GM21367 (cell line): ENCODE results near the gene IKBKG.
"Not testable (repeated sequence)": the region's sequence is repeated elsewhere in the genome, so short reads cannot be mapped to it uniquely, and the experiment has no call there.

ENCODE experiments used
- ATAC-seq: cut with Tn5 transposase; IDR thresholded peaks from one replicate; pipeline ENCODE4 v1.9.1; 2021; ENCODE audit not compliant: unreplicated experiment

Gene IKBKG, protein sequence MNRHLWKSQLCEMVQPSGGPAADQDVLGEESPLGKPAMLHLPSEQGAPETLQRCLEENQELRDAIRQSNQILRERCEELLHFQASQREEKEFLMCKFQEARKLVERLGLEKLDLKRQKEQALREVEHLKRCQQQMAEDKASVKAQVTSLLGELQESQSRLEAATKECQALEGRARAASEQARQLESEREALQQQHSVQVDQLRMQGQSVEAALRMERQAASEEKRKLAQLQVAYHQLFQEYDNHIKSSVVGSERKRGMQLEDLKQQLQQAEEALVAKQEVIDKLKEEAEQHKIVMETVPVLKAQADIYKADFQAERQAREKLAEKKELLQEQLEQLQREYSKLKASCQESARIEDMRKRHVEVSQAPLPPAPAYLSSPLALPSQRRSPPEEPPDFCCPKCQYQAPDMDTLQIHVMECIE

DNA sequence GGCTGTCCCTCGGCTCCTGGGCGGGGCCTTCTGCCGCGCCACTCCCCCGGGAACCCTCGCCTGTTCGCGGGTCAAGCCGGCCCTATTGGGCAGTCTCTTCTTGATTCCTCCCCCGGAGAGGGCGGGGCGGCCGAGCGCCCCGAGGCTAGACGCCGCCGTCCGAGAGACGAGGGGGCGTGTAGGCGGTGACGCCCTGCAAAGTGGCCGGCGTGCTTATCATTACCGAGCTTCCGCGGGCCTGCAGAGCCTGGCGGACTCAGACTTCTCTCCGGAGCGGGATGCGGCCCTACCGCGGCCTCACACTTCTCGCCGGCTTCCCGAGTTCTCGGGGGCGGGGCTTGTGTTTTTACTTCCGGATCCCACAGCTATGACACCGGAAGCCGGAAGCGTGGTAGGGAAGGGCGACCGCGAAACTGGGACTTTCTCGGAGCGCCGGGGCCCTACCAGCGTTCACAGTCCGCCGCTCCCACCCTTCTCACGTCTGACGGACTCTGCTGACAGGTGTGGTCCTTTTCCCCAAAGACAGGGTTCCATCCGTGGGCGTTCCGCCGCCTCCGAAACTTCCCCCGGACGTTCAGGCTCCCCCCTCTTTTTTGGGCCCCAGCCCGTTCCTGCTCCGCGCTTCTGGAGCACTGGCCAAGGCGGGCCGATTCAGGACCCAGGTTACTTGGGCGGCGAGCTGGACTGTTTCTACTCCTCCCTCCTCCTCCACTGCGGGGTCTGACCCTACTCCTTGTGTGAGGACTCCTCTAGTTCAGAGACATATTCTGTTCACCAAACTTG lies at the start of gene IKBKG:
TSS of gene IKBKG (plus strand) at position 376 of the 783 bp plus-strand sequence. CDS start 4,383 bp downstream, outside the sequence.
- peak; percentile 70 for ATAC-seq

DNA sequence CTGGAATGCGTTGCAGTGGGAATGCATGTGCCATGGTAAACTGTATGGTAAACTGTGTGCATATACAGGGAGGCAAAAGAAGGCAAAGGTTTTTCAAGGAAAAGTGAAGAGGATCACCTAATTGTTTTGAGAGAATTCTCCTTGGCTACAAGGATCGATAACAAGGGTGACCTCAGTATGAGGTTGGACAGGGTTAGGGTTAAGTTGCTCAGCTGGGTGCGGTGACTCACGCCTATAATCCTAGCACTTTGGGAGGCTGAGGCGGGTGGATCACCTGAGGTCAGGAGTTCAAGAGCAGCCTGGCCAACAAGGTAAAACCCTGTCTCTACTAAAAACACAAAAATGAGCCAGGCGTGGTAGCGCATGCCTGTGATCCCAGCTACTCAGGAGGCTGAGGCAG lies 46.0 kb upstream of the IKBKG start:
- not testable (repeated sequence) for ATAC-seq

DNA sequence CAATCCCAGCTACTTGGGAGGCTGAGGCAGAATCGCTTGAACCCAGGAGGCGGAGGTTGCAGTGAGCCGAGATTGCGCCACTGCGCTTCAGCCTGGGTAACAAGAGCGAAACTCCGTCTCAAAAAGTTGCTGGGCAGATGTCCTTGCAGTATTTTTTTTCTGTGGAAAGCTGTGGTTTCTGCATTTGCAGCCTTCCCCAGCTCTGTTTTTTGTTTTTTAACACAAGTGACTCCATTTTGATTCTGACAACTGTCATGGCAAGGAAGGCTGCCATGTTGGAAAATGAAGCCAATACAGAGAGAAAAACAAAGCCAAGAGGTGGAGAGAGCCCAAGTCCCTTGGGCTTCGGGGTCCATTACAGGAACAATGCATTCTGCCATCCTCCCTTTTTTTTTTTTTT lies 45.3 kb upstream of the IKBKG start:
- ATAC-seq: no peak

DNA sequence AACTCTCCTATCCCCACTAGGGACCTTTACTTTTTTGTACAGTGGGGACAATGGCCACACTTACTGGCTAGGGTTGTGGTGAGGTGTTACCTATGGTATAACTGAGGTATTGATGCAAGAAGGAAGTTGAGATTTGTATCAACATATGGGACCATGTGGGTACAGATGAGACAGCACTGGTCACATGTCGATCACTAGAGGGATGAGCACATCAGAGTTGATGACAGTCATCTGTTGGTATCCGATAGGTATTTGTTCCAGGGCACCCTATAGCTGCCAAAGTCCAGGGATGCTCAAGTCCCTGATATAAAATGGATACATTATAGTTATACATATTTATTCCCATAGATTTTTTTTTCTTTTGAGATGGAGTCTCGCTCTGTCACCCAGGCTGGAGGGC lies 44.4 kb upstream of the IKBKG start:
- ATAC-seq: no peak

DNA sequence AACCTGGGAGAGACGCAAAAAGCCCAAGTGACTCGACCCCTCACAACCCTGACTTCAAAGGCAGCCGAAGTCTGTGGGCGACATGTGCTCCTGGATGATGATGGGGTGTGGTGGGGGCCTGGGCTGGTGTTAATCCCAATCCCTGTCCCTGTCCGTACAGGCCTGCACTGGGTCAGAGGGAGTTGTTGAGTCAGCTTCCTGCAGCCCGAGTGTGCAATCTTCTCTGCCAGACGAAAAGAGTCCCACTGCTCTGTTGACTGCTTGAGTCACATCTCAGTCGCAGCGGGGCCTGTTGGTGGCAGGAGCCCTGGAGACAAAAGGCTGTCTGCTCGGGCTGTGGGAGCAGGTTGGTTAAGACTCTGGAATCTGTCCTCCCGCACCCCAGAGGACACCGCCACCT lies 41.7 kb upstream of the IKBKG start:
- ATAC-seq: no peak

DNA sequence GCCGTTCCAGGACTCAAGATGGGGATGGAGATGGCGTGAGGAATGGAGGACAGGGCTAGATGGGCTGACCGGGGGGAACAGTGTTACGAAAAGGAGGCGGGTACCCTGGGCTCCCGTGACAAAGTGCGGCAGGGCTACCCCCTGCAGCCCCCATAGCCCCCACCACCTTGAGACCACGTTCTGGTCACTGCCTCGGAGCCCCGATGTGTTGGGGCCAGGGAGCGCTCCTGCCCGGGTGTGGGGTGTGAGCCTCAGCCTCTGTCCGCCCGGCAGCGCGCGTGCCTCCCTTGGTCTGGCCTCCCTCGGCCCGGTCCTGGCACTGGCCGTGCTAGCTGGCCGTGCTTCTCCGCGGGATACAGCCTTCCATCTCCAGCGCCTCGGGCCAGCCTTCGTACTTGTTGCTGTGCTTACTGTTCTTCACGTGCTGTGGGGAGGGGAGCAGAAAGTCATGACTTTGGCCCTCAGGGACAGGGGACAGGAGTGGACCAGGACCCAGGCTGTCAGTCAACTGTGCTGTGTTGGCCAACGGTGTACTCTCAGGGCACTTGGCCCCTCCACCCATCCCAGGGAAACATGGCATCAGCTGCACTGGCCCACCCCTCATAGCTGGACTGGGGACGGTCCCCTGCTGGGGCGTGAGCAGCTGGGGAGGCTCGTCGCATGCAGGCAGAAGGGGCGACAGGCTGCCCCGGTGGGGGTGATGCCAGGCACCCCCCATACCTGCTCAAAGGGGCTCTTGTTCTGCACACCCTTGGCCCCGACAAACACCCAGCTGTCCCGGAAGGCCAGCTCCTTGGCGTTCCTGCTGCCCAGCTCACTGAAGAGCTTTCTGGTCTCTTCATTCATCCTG lies 40.7 kb upstream of the IKBKG start:
- no peak for ATAC-seq

DNA sequence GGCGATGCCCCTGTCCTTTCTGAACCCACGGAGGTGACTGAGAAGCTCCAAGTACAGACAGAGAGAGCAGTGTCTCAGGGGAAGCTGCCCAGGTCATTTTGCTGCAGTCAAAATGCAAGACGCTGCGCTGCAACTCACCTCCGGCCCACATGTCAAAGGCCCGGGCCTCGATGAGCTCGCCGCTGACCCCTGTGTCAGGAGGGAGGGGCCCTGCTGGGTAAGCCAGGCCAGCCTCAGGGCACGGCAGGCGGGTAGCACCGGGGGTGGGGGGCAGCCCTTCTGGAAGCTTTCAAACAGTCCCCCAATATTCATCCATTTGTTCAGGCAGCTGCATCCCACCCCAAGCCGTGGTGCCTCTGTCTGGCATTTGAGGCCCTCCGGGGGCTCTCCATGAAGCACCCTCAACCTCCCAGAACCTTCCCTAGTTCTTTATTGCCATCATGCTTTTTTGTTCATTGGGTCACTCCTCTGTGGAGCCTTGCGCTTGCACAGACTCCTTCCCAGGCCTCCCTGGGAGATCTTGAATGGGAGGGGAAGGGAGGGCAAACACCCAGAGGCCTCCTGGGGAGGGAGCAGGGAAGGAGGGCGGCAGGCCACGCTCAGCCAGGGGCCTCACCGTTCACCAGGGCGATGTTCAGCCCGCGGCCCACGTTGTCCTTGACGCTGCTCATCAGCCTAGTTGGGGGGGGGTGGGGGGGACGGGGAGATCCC lies 39.6 kb upstream of the IKBKG start:
- ATAC-seq: no peak

DNA sequence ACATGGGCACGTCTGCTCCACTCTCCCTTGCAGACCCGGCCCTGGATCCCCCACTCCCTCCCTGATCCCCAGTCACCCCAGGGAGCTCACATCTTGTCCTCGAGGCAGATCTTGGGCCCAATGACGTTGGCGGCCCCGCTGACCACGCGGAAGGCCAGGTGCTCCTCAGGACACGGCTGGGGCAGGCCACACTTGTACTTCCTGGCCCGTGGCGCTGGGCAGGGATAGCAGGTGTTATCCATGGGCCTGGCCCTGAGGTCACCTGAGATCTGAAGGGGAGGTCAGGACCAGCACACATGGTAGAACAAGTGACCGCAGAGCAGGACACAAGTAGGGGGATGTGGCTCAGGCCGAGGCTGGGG lies 39.1 kb upstream of the IKBKG start:
- ATAC-seq: no peak

DNA sequence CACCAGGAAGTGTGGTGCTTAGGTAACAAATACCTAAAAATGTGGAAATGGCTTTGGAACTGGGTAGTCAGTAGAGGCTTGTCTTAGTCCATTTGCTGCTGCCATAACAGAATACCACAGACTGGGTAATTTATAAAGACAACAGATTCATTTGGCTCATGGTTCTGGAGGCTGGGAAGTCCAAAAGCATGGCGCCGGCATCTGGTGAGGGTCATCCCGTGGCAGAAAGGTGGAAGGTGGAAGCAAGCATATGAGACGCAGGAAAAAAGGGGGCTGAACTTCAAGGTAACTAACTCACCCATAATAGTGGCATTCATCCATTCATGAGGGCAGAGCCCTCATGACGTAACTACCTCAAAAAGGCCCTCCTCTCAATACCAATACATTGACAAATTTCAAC lies 38.0 kb upstream of the IKBKG start:
- ATAC-seq: no peak

DNA sequence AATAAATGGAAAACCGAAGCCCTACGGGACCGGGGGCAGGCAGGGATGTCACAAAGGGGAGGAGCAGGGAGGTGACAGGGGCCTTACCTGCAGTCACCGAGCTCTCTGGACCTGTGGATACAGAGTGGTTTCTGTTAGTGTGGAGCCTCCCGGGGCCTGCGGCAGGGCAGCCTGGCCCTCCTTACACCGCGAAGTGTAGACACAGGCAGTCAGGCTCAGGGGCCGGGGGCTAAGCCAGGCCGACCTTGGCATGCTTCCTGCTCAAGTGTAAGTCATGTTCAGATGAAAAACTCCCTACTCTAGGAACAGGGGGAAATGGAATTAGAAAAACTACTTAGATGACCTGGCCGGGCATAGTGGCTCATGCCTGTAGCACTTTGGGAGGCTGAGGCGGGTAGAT lies 35.7 kb upstream of the IKBKG start:
- no peak for ATAC-seq

DNA sequence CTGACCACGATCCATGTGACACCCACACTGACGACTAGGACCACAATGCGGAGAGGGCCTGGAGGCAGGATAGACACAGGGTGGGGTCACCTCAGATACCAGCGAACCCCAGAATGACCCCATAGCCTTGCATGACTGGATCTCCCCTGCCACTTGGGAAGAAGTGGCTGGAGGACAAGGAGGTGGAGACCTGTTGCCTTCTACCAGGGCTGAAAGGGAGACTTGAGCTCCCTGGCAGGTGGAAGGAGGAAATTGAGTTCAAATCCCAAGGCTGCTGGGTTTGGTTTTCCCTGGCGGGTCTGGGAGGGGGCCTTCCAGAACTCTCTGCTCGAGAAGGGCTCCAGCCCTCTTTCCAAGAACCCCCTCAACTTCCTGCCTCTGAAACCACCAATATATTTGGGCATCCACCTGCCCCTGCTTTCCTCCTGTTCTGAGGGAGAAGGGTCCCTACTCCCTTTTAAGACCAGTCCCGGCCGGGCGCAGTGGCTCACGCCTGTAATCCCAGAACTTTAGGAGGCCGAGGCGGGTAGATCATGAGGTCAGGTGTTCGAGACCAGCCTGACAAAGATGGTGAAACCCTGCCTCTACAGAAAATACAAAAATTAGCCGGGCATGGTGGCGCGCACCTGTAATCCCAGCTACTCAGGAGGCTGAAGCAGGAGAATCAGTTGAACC lies 34.4 kb upstream of the IKBKG start:
- no peak for ATAC-seq

DNA sequence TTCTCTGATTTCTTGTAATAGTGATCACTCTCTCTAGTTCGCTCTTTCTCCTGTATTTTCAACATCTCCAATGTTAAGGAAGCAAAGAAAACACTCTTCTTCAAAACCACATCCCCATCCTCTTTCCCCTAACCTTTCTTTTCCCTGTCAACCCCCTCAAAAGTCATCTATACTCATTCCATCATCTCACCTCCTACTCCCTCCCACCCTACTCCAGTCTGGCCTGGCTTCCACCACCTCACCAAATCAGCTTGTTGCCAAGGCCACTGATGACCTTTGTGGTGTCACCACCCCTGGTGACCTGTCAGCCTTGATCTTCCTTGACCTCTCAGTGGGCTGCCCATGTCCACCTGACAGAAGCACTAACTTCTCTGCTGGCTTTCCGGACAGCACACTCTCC lies 33.7 kb upstream of the IKBKG start:
- no peak for ATAC-seq

DNA sequence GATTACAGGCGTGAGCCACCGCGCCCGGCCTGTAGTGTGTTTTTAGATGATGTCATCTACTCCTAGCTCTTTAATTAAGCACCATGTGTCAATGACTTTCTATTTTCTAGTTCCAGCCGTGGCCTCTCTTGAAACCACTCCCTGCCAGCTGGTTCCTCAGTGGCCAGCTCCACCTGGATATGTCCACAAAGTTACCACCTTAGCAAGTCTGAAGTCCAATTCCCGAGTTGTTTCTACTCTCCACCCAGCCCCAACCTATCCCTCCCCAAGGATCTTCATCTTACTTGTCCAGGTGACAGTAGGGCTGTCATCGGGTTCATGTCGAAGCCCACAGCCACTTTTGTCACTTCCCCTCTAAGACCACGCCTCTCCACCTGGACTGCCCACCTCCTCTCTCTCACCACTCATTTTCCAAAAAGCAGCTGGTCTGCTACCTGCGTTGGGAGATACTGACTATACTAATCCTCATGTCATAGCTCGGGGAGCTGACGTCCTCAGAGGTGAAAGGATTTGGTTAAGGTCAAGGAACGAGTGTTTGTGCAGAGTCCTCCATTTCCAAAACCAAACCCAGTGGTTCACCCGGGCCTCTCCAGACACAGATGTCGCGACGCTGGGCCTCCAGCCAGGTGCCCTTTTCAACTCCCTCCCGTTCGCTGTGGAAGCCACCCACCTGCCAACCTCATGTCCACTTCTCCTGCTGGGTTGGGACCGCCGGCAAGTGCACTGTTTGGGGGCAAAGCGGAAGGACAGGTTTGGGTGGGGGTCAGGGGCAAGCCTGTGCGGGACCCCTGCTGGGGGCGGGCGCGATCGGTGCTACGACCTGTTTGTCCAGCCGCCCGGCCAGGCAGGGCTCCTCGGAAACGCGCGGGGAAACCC lies 32.1 kb upstream of the IKBKG start:
- no peak for ATAC-seq

DNA sequence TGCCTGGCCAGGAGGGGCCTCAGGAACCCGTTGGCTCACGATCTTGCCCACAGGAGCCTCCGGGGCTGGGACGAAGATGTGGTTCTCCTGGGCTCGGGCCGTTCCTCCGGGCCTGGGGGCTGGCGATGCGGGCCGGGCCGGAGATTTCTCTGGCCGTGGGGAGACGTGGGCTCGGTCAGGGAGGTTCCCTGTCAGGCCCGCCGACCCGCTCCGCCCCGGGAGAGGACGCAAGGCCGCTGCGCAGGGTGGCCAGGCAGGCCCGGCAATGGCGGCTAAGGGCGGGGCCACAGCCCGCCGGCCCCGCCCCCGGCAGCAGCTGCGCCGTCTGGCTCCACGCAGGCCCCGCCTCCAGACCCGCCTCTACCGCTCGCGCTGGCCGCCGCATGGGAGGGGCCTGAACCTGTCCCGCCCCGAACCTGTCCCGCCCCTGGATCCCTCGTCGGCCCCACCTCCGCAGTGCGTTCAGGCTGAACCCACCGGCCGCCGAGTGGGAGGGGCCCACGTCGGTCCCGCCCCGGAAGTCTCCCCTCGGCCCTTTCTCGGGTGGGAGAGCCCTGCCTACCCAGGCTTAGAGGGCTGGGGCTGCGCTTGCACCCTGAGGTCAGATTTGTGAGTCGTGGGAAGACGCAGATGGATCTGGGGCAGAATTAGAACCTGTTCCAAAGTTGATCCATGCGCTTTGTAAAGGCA lies 31.3 kb upstream of the IKBKG start, which contains the start of gene FAM3A:
TSS of gene FAM3A (minus strand) at position 267 of the 690 bp plus-strand sequence. CDS start 460 bp downstream, outside the sequence.
- ATAC-seq: peak; percentile 94

DNA sequence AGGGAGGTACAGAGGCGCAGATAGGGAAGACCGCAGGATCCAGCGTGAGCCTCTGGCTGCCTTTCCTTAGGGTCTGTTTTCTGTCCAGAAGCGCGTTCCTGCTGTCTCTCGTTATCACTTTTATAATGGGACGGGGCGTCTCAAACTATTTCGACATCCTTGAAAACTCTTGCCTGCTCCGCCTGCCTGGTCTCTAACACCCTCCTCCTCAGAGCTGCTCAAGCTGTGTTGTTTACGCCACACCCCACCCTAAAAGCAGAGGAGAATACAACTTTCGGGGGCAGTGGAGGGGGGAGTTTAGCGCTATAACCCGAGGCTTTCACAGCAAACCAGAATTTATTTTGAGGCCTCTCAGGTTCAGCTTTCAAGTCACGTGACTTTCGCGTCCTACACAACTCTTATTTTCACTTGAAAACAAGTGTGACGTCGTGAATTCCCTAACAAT lies 30.7 kb upstream of the IKBKG start:
- ATAC-seq: no peak

DNA sequence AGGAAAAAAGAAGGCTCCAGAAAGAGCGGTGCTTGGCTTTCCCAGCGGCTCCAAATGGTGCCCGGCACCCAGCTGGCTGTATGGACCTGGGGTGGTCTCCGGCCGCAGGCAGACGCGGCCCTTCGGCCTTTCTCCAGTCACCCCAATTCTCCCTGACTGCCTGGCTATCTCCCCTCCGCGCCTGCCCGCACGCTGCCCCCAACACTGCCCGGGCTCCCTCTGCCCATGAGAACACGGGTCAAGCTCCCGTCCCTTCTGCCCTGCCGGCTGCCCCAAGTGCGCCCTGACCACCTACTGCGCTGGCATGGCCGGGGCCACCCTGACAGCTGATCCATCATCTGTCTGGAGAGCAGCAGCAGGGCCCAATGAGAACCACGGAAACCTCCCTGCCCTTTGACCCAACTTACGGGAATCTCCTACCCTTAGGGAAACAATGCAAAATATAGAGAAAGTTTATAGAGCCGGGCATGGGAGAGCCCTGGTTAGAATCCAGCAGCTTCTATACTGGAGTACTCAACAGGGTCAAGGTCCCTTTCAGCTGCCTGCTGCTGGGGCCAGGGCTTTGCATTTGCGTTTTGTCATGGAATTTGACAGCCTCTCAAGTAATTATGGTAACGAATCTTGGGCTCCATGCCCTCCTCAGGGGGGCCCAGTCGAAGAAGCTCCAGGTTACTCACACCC lies 30.2 kb upstream of the IKBKG start:
- ATAC-seq: no peak

DNA sequence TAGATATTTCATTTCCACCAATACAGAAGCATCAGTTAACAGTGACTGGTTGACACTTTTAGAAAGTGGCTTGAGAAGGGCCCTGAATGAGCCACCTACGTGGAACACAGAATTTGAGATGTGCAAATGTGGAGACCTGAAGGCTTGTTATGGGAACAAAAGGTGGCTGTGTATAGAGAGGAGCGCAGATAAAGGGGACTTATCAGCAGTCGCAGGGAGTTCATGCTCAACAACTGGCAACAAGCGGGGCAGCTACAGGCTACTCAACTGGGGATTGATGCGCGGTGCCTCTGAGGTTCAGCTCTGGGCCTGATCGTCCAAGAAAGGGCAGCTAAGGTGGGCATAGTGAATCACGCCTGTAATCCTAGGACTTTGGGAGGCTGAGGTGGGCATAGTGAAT lies 28.0 kb upstream of the IKBKG start:
- ATAC-seq: no peak
